ENCODE data around the gene ZNF445. TPM values are rescaled to one million over a fixed set of nuclear protein-coding genes. Genes with fewer than 3 reads are reported as not detected.
A peak's percentile ranks its signal among the peaks of the same experiment; 100 is the strongest.
"Not testable (repeated sequence)": the region's sequence is repeated elsewhere in the genome, so short reads cannot be mapped to it uniquely, and the experiment has no call there.

The ZNF445 gene
- total RNA-seq, 1 donor from 2014 or later, result 20.9 TPM

GRCh38 chr3:44418549-44418948 lies 58.9 kb downstream of the ZNF445 start:
- Histone ChIP-seq H2AFZ (ENCODE audit: low read depth, low read length) (no peak overlapping the region), H3K79me2 (ENCODE audit: insufficient read depth, low read length) (no peaks in the 10 kb centered on the region), H3K9me3 (ENCODE audit: insufficient read depth, low read depth, low read length) (no peaks in the 10 kb centered on the region), H4K20me1 (ENCODE audit: insufficient read depth, low read length) (no peaks in the 10 kb centered on the region), H3K36me3 (ENCODE audit: insufficient read depth, low read length) (no peaks in the 10 kb centered on the region), H3K27me3 (ENCODE audit: insufficient read depth, low read length) (no peaks in the 10 kb centered on the region), H3K27ac (ENCODE audit: low read depth, low read length) (no peak overlapping the region), H3K4me3 (ENCODE audit: insufficient read depth, low read depth, low read length) (no peak overlapping the region), H3K4me2 (ENCODE audit: low read length) (no peak overlapping the region), H3K9ac (ENCODE audit: low read length) (no peak overlapping the region), H3K4me1 (ENCODE audit: insufficient read depth, low read length) (no peaks in the 10 kb centered on the region)
- H3K4me1 Mint-ChIP-seq (ENCODE audit: low read depth, unreplicated experiment), result no peaks in the 10 kb centered on the region
- peaks cover 5% of the 10 kb centered on the region for H3K9me3 Mint-ChIP-seq (ENCODE audit: unreplicated experiment)
- H3K36me3 Mint-ChIP-seq (ENCODE audit: low read depth, unreplicated experiment), result peaks cover 3% of the 10 kb centered on the region
- peaks cover 11% of the 10 kb centered on the region for H3K27me3 Mint-ChIP-seq (ENCODE audit: low read depth, unreplicated experiment)
- no peak for DNase-seq (ENCODE audit: low read depth)
- no peak overlapping the region for H3K4me3 Mint-ChIP-seq (ENCODE audit: unreplicated experiment)
- no peak for FAIRE-seq
- no peak overlapping the region for H3K27ac Mint-ChIP-seq (ENCODE audit: unreplicated experiment)
- TF ChIP-seq EZH2 (IDR thresholded peaks at IDR 0.05; ENCODE audit: insufficient read depth, low read length) (no peak), CTCF (IDR thresholded peaks at IDR 0.05; ENCODE audit: insufficient read depth, low read depth, low read length) (peak; percentile 14)

GRCh38 chr3:44418118-44418517 lies 59.4 kb downstream of the ZNF445 start:
- H3K36me3 ChIP-seq (ENCODE audit: insufficient read depth, low read length); H3K9ac ChIP-seq (ENCODE audit: low read length); H3K4me3 ChIP-seq (ENCODE audit: insufficient read depth, low read depth, low read length); H3K4me2 ChIP-seq (ENCODE audit: low read length); H3K27ac Mint-ChIP-seq (ENCODE audit: unreplicated experiment); H4K20me1 ChIP-seq (ENCODE audit: insufficient read depth, low read length); H3K9me3 Mint-ChIP-seq (ENCODE audit: unreplicated experiment); H2AFZ ChIP-seq (ENCODE audit: low read depth, low read length); DNase-seq (ENCODE audit: low read depth); H3K4me1 Mint-ChIP-seq (ENCODE audit: low read depth, unreplicated experiment); H3K79me2 ChIP-seq (ENCODE audit: insufficient read depth, low read length); H3K9me3 ChIP-seq (ENCODE audit: insufficient read depth, low read depth, low read length); H3K4me3 Mint-ChIP-seq (ENCODE audit: unreplicated experiment); H3K4me1 ChIP-seq (ENCODE audit: insufficient read depth, low read length); H3K27ac ChIP-seq (ENCODE audit: low read depth, low read length); FAIRE-seq; H3K36me3 Mint-ChIP-seq (ENCODE audit: low read depth, unreplicated experiment); H3K27me3 ChIP-seq (ENCODE audit: insufficient read depth, low read length): not testable (repeated sequence)
- H3K27me3 Mint-ChIP-seq (ENCODE audit: low read depth, unreplicated experiment), result peaks cover 11% of the 10 kb centered on the region

- no peak overlapping the region for H2AFZ ChIP-seq (ENCODE audit: low read depth, low read length)
- Mint-ChIP-seq H3K27ac (ENCODE audit: unreplicated experiment) (no peak overlapping the region), H3K4me1 (ENCODE audit: low read depth, unreplicated experiment) (no peaks in the 10 kb centered on the region), H3K27me3 (ENCODE audit: low read depth, unreplicated experiment) (peaks cover 11% of the 10 kb centered on the region), H3K9me3 (ENCODE audit: unreplicated experiment) (peaks cover 5% of the 10 kb centered on the region), H3K4me3 (ENCODE audit: unreplicated experiment) (no peak overlapping the region), H3K36me3 (ENCODE audit: low read depth, unreplicated experiment) (peaks cover 3% of the 10 kb centered on the region)
- H3K4me3 ChIP-seq (ENCODE audit: insufficient read depth, low read depth, low read length), result no peak overlapping the region
- no peak for TF ChIP-seq EZH2 (IDR thresholded peaks at IDR 0.05; ENCODE audit: insufficient read depth, low read length)
- no peak for TF ChIP-seq CTCF (IDR thresholded peaks at IDR 0.05; ENCODE audit: insufficient read depth, low read depth, low read length)
- no peak overlapping the region for H3K9ac ChIP-seq (ENCODE audit: low read length)
- DNase-seq (ENCODE audit: low read depth) (no peak), FAIRE-seq (no peak)
- H4K20me1 ChIP-seq (ENCODE audit: insufficient read depth, low read length), result no peaks in the 10 kb centered on the region
- H3K9me3 ChIP-seq (ENCODE audit: insufficient read depth, low read depth, low read length), result no peaks in the 10 kb centered on the region
- no peak overlapping the region for H3K27ac ChIP-seq (ENCODE audit: low read depth, low read length)
- H3K4me2 ChIP-seq (ENCODE audit: low read length), result no peak overlapping the region
- H3K4me1 ChIP-seq (ENCODE audit: insufficient read depth, low read length), result no peaks in the 10 kb centered on the region
- no peaks in the 10 kb centered on the region for H3K36me3 ChIP-seq (ENCODE audit: insufficient read depth, low read length)
- no peaks in the 10 kb centered on the region for H3K79me2 ChIP-seq (ENCODE audit: insufficient read depth, low read length)
- no peaks in the 10 kb centered on the region for H3K27me3 ChIP-seq (ENCODE audit: insufficient read depth, low read length)
Observed at GRCh38 chr3:44416031-44417030, 61.1 kb downstream of the ZNF445 start.
